Thoracic aorta (tissue), 2 donors: ENCODE data around the gene ASTN2. TPM values are rescaled to one million over a fixed set of nuclear protein-coding genes. Genes with fewer than 3 reads are reported as not detected.

ENCODE experiments used
- ATAC-seq: fragments of 150-250 bp; one replicate; pipeline ENCODE4 v1.8.0; 2017; ENCODE audit warnings: low read depth; ENCODE audit not compliant: insufficient number of reproducible peaks, low FRiP score
- DNase-seq: peaks from one replicate; pipeline ENCODE4 v3.0.0-alpha.2; 2020; ENCODE audit warnings: low spot score
- H3K27ac ChIP-seq, 2 donors: fragments of 200-600 bp; sonication (generic); 1 replicate in 1 of 2; 2 replicates in 1 of 2; pipeline ENCODE4 v1.5.1; 2016; ENCODE audit warnings: mild to moderate bottlenecking in 2 of 2, moderate library complexity in 2 of 2
- H3K27me3 ChIP-seq: fragments of 200-600 bp; sonication (generic); replicated peaks from 2 replicates; pipeline ENCODE4 v1.6.0; 2016; ENCODE audit warnings: mild to moderate bottlenecking; ENCODE audit not compliant: insufficient read depth
- H3K36me3 ChIP-seq: fragments of 200-600 bp; sonication (generic); one replicate; pipeline ENCODE4 v1.5.1; 2016
- H3K4me1 ChIP-seq, 2 donors: fragments of 200-600 bp; sonication (generic); 1 replicate in 1 of 2; 2 replicates in 1 of 2; pipeline versions ENCODE4 v1.5.1 to v1.6.0; 2016; ENCODE audit warnings: low read depth in 2 of 2, mild to moderate bottlenecking in 1 of 2; ENCODE audit not compliant: control insufficient read depth in 1 of 2
- H3K4me3 ChIP-seq: fragments of 200-600 bp; sonication (generic); 2 replicates; pipeline ENCODE4 v1.5.1; 2016; ENCODE audit warnings: mild to moderate bottlenecking
- H3K9me3 ChIP-seq: fragments of 200-600 bp; sonication (generic); 2 replicates; pipeline ENCODE4 v1.5.1; 2016
- CTCF ChIP-seq: fragments of 200-600 bp; sonication (generic); IDR thresholded peaks from one replicate; pipeline ENCODE4 v1.5.1; 2019; ENCODE audit warnings: antibody characterized with exemption
- total RNA-seq, 2 donors: library from RNA; depleted of rRNA; stranded (reverse); fragments of >200 nt; gene quantifications; one replicate each; pipeline versions ENCODE4 v1.1.0 to v1.2.3, GENCODE V29; 2016

ASTN2 gene
- total RNA-seq, 2 donors from 2014 or later = 6.8 to 7.1 TPM

GRCh38 chr9:116821633-116822229 lies 593.1 kb downstream of the ASTN2 start:
- Histone ChIP-seq H3K4me3 (no peak overlapping the region), H3K27ac (no peak overlapping the region), H3K27me3 (no peaks in the 10 kb centered on the region), H3K9me3 (no peaks in the 10 kb centered on the region), H3K36me3 (no peaks in the 10 kb centered on the region), H3K4me1 (no peaks in the 10 kb centered on the region)
- DNase-seq (no peak), ATAC-seq (no peak)
- no peak for TF ChIP-seq CTCF

- H3K27ac ChIP-seq = no peak overlapping the region
- H3K4me3 ChIP-seq = no peak overlapping the region
- no peaks in the 10 kb centered on the region for H3K4me1 ChIP-seq
- H3K36me3 ChIP-seq = no peaks in the 10 kb centered on the region
- no peak for TF ChIP-seq CTCF
- DNase-seq = no peak
- H3K9me3 ChIP-seq = no peaks in the 10 kb centered on the region
- no peaks in the 10 kb centered on the region for H3K27me3 ChIP-seq
- ATAC-seq = no peak
Measured at GRCh38 chr9:116819116-116819515, 595.7 kb downstream of the ASTN2 start.

GRCh38 chr9:116817762-116818161 lies 597.1 kb downstream of the ASTN2 start:
- no peaks in the 10 kb centered on the region for H3K9me3 ChIP-seq
- no peak for ATAC-seq
- no peaks in the 10 kb centered on the region for H3K4me1 ChIP-seq
- no peaks in the 10 kb centered on the region for H3K27me3 ChIP-seq
- H3K36me3 ChIP-seq = no peaks in the 10 kb centered on the region
- H3K4me3 ChIP-seq = no peak overlapping the region
- H3K27ac ChIP-seq = no peak overlapping the region
- no peak for TF ChIP-seq CTCF
- no peak for DNase-seq

- no peak for ATAC-seq
- no peak for TF ChIP-seq CTCF
- no peak for DNase-seq
- H3K9me3 ChIP-seq = no peaks in the 10 kb centered on the region
- H3K36me3 ChIP-seq = no peaks in the 10 kb centered on the region
- H3K4me3 ChIP-seq = no peak overlapping the region
- no peaks in the 10 kb centered on the region for H3K4me1 ChIP-seq
- H3K27me3 ChIP-seq = no peaks in the 10 kb centered on the region
- H3K27ac ChIP-seq = no peak overlapping the region
Measured at GRCh38 chr9:116816484-116816883, 598.4 kb downstream of the ASTN2 start.

- no peaks in the 10 kb centered on the region for H3K9me3 ChIP-seq
- H3K27ac ChIP-seq = no peak overlapping the region
- no peak for ATAC-seq
- H3K4me3 ChIP-seq = no peak overlapping the region
- no peaks in the 10 kb centered on the region for H3K36me3 ChIP-seq
- H3K4me1 ChIP-seq = no peaks in the 10 kb centered on the region
- no peak for TF ChIP-seq CTCF
- DNase-seq = no peak
- H3K27me3 ChIP-seq = no peaks in the 10 kb centered on the region
Measured at GRCh38 chr9:116815835-116816234, 599.0 kb downstream of the ASTN2 start.
